GM19467 (cell line): ENCODE data around the gene ZNF732.
"Not testable (repeated sequence)": the region's sequence is repeated elsewhere in the genome, so short reads cannot be mapped to it uniquely, and the experiment has no call there.

Source experiments
- ATAC-seq: cut with Tn5 transposase; IDR thresholded peaks from one replicate; pipeline ENCODE4 v1.9.1; 2021; ENCODE audit warnings: mild to moderate bottlenecking, moderate library complexity; ENCODE audit not compliant: unreplicated experiment

ZNF732 gene

GRCh38 chr4:256492-256891 lies 48.8 kb downstream of the ZNF732 start:
- ATAC-seq, result no peak

- ATAC-seq, result no peak
Measured at GRCh38 chr4:253936-254756, 51.1 kb downstream of the ZNF732 start.

- ATAC-seq, result no peak
Measured at GRCh38 chr4:252065-252601, 53.1 kb downstream of the ZNF732 start.

- no peak for ATAC-seq
Measured at GRCh38 chr4:244471-244870, 60.8 kb downstream of the ZNF732 start.

GRCh38 chr4:243426-243825 lies 61.8 kb downstream of the ZNF732 start:
- ATAC-seq, result no peak

- no peak for ATAC-seq
Measured at GRCh38 chr4:242121-242848, 63.0 kb downstream of the ZNF732 start.

- ATAC-seq, result not testable (repeated sequence)
Measured at GRCh38 chr4:241411-241810, 63.9 kb downstream of the ZNF732 start.

- no peak for ATAC-seq
Measured at GRCh38 chr4:236028-236427, 69.2 kb downstream of the ZNF732 start.

GRCh38 chr4:234178-234577 lies 71.1 kb downstream of the ZNF732 start:
- ATAC-seq, result no peak

GRCh38 chr4:223913-224497 lies 81.3 kb downstream of the ZNF732 start:
- ATAC-seq, result no peak
